ENCODE results near the gene UNC13A.

GRCh38 chr19:17582613-17583012 is 105.5 kb downstream of the UNC13A start:
- TF ChIP-seq CTCF (IDR thresholded peaks at IDR 0.05) = no peak
- no peak for TF ChIP-seq EZH2 (IDR thresholded peaks at IDR 0.05)
- no peak for TF ChIP-seq EZH2phosphoT487 (IDR thresholded peaks at IDR 0.05)
